ENCODE measurements around the gene IL17RA.

- TF ChIP-seq, protein P1, sequence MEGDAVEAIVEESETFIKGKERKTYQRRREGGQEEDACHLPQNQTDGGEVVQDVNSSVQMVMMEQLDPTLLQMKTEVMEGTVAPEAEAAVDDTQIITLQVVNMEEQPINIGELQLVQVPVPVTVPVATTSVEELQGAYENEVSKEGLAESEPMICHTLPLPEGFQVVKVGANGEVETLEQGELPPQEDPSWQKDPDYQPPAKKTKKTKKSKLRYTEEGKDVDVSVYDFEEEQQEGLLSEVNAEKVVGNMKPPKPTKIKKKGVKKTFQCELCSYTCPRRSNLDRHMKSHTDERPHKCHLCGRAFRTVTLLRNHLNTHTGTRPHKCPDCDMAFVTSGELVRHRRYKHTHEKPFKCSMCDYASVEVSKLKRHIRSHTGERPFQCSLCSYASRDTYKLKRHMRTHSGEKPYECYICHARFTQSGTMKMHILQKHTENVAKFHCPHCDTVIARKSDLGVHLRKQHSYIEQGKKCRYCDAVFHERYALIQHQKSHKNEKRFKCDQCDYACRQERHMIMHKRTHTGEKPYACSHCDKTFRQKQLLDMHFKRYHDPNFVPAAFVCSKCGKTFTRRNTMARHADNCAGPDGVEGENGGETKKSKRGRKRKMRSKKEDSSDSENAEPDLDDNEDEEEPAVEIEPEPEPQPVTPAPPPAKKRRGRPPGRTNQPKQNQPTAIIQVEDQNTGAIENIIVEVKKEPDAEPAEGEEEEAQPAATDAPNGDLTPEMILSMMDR (IDR thresholded peaks at IDR 0.05; ENCODE audit: insufficient read depth, low read length, poor library complexity, severe bottlenecking): no peak
- no peak for TF ChIP-seq EZH2phosphoT487 (conservative IDR thresholded peaks at IDR 0.05; ENCODE audit: low read length)
These were observed 34.8 kb downstream of the IL17RA start for GRCh38 chr22:17119481-17120202.
